SH-SY5Y (cell line): ENCODE data around the gene SMARCC1.

Experiments used
- GATA2 ChIP-seq: IDR thresholded peaks from 2 replicates; pipeline ENCODE4 v1.6.1; 2011; ENCODE audit warnings: mild to moderate bottlenecking, low read depth, low read length
- GATA3 ChIP-seq: IDR thresholded peaks from 2 replicates; pipeline ENCODE4 v1.6.1; 2011; ENCODE audit warnings: low read depth, mild to moderate bottlenecking, low read length, moderate library complexity

DNA sequence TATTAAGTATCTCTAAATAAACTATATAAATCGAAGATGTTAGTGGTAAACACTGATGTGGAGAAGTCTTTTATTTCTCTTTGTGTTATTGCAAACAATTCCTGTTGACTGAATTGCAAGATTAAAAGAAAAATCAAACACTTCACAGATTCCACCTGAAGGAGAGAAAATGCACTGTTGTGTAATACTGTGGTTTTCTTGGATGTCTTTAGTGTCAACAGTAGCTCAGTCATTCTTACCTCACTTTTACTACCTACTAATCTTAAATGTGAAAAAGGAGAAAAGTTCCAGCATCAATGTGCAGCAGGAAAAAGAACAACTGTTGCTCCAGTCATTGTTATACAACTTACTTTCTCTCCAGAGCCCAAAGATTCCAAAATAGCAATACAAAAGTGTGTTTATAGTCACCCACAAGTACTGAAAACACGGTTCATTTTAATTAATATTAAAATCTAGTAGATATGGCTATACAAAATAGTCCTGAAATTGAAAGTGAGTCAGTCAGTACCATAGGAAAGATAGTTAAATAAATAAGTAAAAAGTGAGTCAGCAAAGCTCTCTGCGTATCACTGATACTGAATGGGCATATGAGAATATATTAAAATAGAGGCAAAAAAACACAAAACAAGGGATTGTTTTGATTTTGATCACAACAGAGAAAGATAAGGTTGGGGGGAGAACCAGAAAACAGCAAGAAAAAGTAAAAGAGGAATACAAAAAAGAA, 112.5 kb downstream of the SMARCC1 start:
- TF ChIP-seq GATA2 (no peak), GATA3 (no peak)
